Prostate gland (tissue), 2 donors: ENCODE measurements around the gene MTFR1L. TPM values are rescaled to one million over a fixed set of nuclear protein-coding genes. Genes with fewer than 3 reads are reported as not detected.

Source experiments
- DNase-seq: peaks from one replicate; pipeline ENCODE4 v3.0.0-alpha.2; 2019; ENCODE audit warnings: low spot score
- H3K27ac ChIP-seq, 2 donors: fragments of 200-600 bp; sonication (generic); 2 replicates each; pipeline ENCODE4 v1.5.1; 2017 to 2019
- H3K27me3 ChIP-seq: fragments of 200-600 bp; sonication (generic); replicated peaks from 2 replicates; pipeline ENCODE4 v1.5.1; 2019; ENCODE audit not compliant: insufficient read depth
- H3K36me3 ChIP-seq, 2 donors: fragments of 200-600 bp; sonication (generic); 1 replicate in 1 of 2; 2 replicates in 1 of 2; pipeline versions ENCODE4 v1.5.1 to v1.8.1; 2017 to 2019
- H3K4me1 ChIP-seq: fragments of 200-600 bp; sonication (generic); replicated peaks from 2 replicates; pipeline ENCODE4 v1.5.1; 2019
- H3K4me3 ChIP-seq, 2 donors: fragments of 200-600 bp; sonication (generic); 2 replicates each; pipeline ENCODE4 v1.5.1; 2017 to 2019
- H3K9me3 ChIP-seq: fragments of 200-600 bp; sonication (generic); 2 replicates; pipeline ENCODE4 v1.5.1; 2017
- POLR2A ChIP-seq: fragments of 450-650 bp; IDR thresholded peaks from one replicate; pipeline ENCODE4 v1.6.1; 2016; ENCODE audit warnings: antibody characterized with exemption, mild to moderate bottlenecking
- POLR2AphosphoS5 ChIP-seq: sonication (generic); formaldehyde crosslinking; IDR thresholded peaks from one replicate; pipeline ENCODE4 v1.6.1; 2017; ENCODE audit warnings: antibody characterized with exemption
- WGBS: methylation state at CpG from one replicate; pipeline ENCODE4 v1.1.5; 2018; 5-methylcytosine and 5-hydroxymethylcytosine counted together
- intact Hi-C: fragments of 100-400 bp; cut with DNase I; formaldehyde crosslinking; loops from one replicate; pipeline ENCODE4 v1.14.2; 2022
- small RNA-seq, 2 donors: library from RNA; depleted of rRNA; stranded (forward); fragments of <200 nt; gene quantifications; one replicate each; pipeline ENCODE3, GENCODE V24; 2016
- total RNA-seq, 2 donors: library from RNA; depleted of rRNA; stranded (reverse); fragments of >200 nt; gene quantifications; one replicate each; pipeline ENCODE4 v1.1.0, GENCODE V29; 2016
- TF ChIP-seq, protein P1 (sequence below), 4 experiments: fragments of 200-600 bp in 2 of 4; fragments of 450-650 bp in 2 of 4; sonication (generic) in 2 of 4; IDR thresholded peaks; 1 replicate in 3 of 4; 2 replicates in 1 of 4; pipeline ENCODE4 v1.5.1; 2016 to 2019; ENCODE audit warnings: antibody characterized with exemption in 4 of 4, mild to moderate bottlenecking in 2 of 4, moderate library complexity in 2 of 4

The MTFR1L gene
- total RNA-seq, 2 donors from 2014 or later: 82.2 to 112 TPM

- Histone ChIP-seq H3K4me3 (no peak overlapping the region), H3K9me3 (no peaks in the 10 kb centered on the region), H3K27ac (no peak overlapping the region), H3K4me1 (peaks cover 5% of the 10 kb centered on the region), H3K36me3 (no peaks in the 10 kb centered on the region), H3K27me3 (no peaks in the 10 kb centered on the region)
- DNase-seq: peak; percentile 39
- TF ChIP-seq POLR2AphosphoS5: peak; percentile 18
- TF ChIP-seq, protein P1, sequence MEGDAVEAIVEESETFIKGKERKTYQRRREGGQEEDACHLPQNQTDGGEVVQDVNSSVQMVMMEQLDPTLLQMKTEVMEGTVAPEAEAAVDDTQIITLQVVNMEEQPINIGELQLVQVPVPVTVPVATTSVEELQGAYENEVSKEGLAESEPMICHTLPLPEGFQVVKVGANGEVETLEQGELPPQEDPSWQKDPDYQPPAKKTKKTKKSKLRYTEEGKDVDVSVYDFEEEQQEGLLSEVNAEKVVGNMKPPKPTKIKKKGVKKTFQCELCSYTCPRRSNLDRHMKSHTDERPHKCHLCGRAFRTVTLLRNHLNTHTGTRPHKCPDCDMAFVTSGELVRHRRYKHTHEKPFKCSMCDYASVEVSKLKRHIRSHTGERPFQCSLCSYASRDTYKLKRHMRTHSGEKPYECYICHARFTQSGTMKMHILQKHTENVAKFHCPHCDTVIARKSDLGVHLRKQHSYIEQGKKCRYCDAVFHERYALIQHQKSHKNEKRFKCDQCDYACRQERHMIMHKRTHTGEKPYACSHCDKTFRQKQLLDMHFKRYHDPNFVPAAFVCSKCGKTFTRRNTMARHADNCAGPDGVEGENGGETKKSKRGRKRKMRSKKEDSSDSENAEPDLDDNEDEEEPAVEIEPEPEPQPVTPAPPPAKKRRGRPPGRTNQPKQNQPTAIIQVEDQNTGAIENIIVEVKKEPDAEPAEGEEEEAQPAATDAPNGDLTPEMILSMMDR (IDR thresholded peaks at IDR 0.05): no peak
- TF ChIP-seq POLR2A: no peak
- 56% methylated on average over 5 of the region's 5 CpGs for WGBS
- intact Hi-C loops: no loop called here
These were observed 58.9 kb downstream of the MTFR1L start for GRCh38 chr1:25878690-25879089.

GRCh38 chr1:25879675-25880074, 59.9 kb downstream of the MTFR1L start:
- DNase-seq: no peak
- 64% methylated on average over 2 of the region's 2 CpGs for WGBS
- Histone ChIP-seq H3K36me3 (no peaks in the 10 kb centered on the region), H3K27ac (no peak overlapping the region), H3K9me3 (no peaks in the 10 kb centered on the region), H3K27me3 (no peaks in the 10 kb centered on the region), H3K4me3 (no peak overlapping the region), H3K4me1 (peaks cover 1% of the 10 kb centered on the region)
- TF ChIP-seq POLR2A (no peak), POLR2AphosphoS5 (no peak)
- TF ChIP-seq, protein P1 (IDR thresholded peaks at IDR 0.05): no peak
- intact Hi-C loops: no loop called here

DNA sequence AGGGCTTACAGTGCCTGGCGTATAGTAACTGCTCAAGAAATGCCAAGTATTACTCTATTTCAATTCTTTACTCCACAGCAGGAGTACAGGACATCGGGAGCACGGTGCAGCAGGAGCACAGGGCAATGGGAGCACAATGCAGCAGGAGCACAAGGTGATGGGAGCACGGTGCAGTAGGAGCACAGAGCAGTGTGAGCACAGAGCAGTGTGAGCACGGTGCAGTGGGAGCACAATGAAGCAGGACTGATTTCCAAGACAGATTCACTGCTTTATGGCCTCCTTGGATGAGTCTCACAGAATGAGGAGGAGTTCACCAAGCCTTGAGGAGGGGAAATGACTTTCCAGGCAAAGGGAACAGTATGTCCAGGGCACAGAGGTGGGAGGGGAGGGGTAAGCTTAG, 60.8 kb downstream of the MTFR1L start:
- Histone ChIP-seq H3K27me3 (no peaks in the 10 kb centered on the region), H3K9me3 (no peaks in the 10 kb centered on the region), H3K4me3 (no peak overlapping the region), H3K27ac (no peak overlapping the region), H3K4me1 (no peaks in the 10 kb centered on the region), H3K36me3 (no peaks in the 10 kb centered on the region)
- WGBS: 94% methylated on average over 5 of the region's 5 CpGs
- intact Hi-C loops: no loop called here
- no peak for DNase-seq
- no peak for TF ChIP-seq POLR2AphosphoS5
- TF ChIP-seq POLR2A: no peak
- TF ChIP-seq, protein P1 (IDR thresholded peaks at IDR 0.05): no peak

- DNase-seq: no peak
- Histone ChIP-seq H3K27me3 (no peaks in the 10 kb centered on the region), H3K4me3 (no peak overlapping the region), H3K36me3 (no peaks in the 10 kb centered on the region), H3K9me3 (no peaks in the 10 kb centered on the region), H3K27ac (no peak overlapping the region), H3K4me1 (no peaks in the 10 kb centered on the region)
- WGBS: 87% methylated on average over 11 of the region's 11 CpGs
- intact Hi-C loops: no loop called here
- TF ChIP-seq POLR2A (no peak), POLR2AphosphoS5 (no peak)
- TF ChIP-seq, protein P1 (IDR thresholded peaks at IDR 0.05): no peak
These were observed 61.5 kb downstream of the MTFR1L start for GRCh38 chr1:25881266-25881665.

Small RNA genes within 50 kb of the gene (small RNA-seq; reads per million reads assigned to genes)
- gene RF00019: 0 reads per million in 2 donors

Other genes starting within 250 kb of the MTFR1L start
- gene MAN1C1, start 203.2 kb upstream of the MTFR1L start, total RNA-seq: 10 to 100 TPM; 22.8 to 34.4 TPM
- 10 to 100 TPM; 89.7 to 90.0 TPM for gene SELENON, start 19.8 kb upstream of the MTFR1L start, total RNA-seq
- gene AUNIP, start 39.5 kb downstream of the MTFR1L start, total RNA-seq: 1 to 10 TPM in 1 of 2 donors, under 1 TPM in 1; 0.32 to 4.3 TPM
- gene PAQR7, start 55.8 kb downstream of the MTFR1L start, total RNA-seq: 10 to 100 TPM in 1 of 2 donors, 1 to 10 TPM in 1; 7.8 to 74.0 TPM
- gene STMN1, start 86.5 kb downstream of the MTFR1L start, total RNA-seq: 100 to 1,000 TPM in 1 of 2 donors, 10 to 100 TPM in 1; 21.8 to 138 TPM
- 10 to 100 TPM; 17.4 to 18.7 TPM for gene PAFAH2, start 178.1 kb downstream of the MTFR1L start, total RNA-seq
- 1 to 10 TPM in 1 of 2 donors, not detected in 1; 3.2 TPM for gene EXTL1, start 201.8 kb downstream of the MTFR1L start, total RNA-seq
- under 1 TPM; 0.05 to 0.34 TPM for gene SLC30A2, start 226.2 kb downstream of the MTFR1L start, total RNA-seq
- gene TRIM63, start 247.7 kb downstream of the MTFR1L start, total RNA-seq: under 1 TPM in 1 of 2 donors, not detected in 1; 0.68 TPM